HepG2 (cell line): ENCODE data around the gene C16orf54. TPM values are rescaled to one million over a fixed set of nuclear protein-coding genes. Genes with fewer than 3 reads are reported as not detected.

Source experiments
- CREB1 ChIP-seq, 2 experiments: fragments of 450-650 bp in 1 of 2; IDR thresholded peaks; 2 replicates each; pipeline ENCODE4 v1.6.1; 2016 to 2017; ENCODE audit warnings: control low read depth in 1 of 2, mild to moderate bottlenecking in 1 of 2, missing compliant biosample characterization in 1 of 2, missing genetic modification characterization in 1 of 2
- GTF2F1 ChIP-seq: fragments of 150-350 bp; IDR thresholded peaks from 2 replicates; pipeline ENCODE4 v1.6.1; 2014; ENCODE audit warnings: low read length
- KAT7 ChIP-seq: IDR thresholded peaks from 2 replicates; pipeline ENCODE4 v1.6.1; 2018; ENCODE audit warnings: borderline replicate concordance, missing compliant biosample characterization
- NR2F6 ChIP-seq, 2 experiments: IDR thresholded peaks; 2 replicates each; pipeline ENCODE4 v1.6.1; 2016; ENCODE audit warnings: antibody characterized with exemption in 1 of 2, mild to moderate bottlenecking in 1 of 2
- RAD21 ChIP-seq: fragments of 450-650 bp; formaldehyde crosslinking; IDR thresholded peaks from 2 replicates; pipeline ENCODE4 v1.5.0; 2020; ENCODE audit warnings: mild to moderate bottlenecking
- RXRB ChIP-seq: IDR thresholded peaks from 2 replicates; pipeline ENCODE4 v1.6.1; 2016; ENCODE audit warnings: borderline replicate concordance, missing genetic modification reagents, missing compliant biosample characterization
- SAP130 ChIP-seq: IDR thresholded peaks from 2 replicates; pipeline ENCODE4 v1.6.1; 2016; ENCODE audit warnings: low read depth
- SP4 ChIP-seq: sonication (generic); formaldehyde crosslinking; IDR thresholded peaks from 2 replicates; pipeline ENCODE4 v1.8.1; 2023; ENCODE audit warnings: mild to moderate bottlenecking, missing genetic modification reagents
- TCF7 ChIP-seq: sonication (generic); IDR thresholded peaks from 2 replicates; pipeline ENCODE4 v1.6.1; 2016; ENCODE audit warnings: antibody characterized with exemption, low read depth
- ZNF225 ChIP-seq: sonication (generic); formaldehyde crosslinking; IDR thresholded peaks from 2 replicates; pipeline ENCODE4 v1.4.0; 2020; ENCODE audit warnings: mild to moderate bottlenecking, missing genetic modification reagents
- ZNF333 ChIP-seq: sonication (generic); formaldehyde crosslinking; IDR thresholded peaks from 2 replicates; pipeline ENCODE4 v1.4.0; 2020; ENCODE audit warnings: mild to moderate bottlenecking, missing genetic modification reagents, borderline replicate concordance
- ZNF788 ChIP-seq: sonication (generic); formaldehyde crosslinking; IDR thresholded peaks from 2 replicates; pipeline ENCODE4 v1.5.0; 2020; ENCODE audit warnings: mild to moderate bottlenecking, missing genetic modification reagents, borderline replicate concordance
- ZNF839 ChIP-seq: sonication (generic); formaldehyde crosslinking; IDR thresholded peaks from 2 replicates; pipeline ENCODE4 v1.4.0; 2020; ENCODE audit warnings: missing genetic modification reagents, mild to moderate bottlenecking, borderline replicate concordance
- polyA plus RNA-seq, 8 experiments: library from polyadenylated mRNA; depleted of rRNA in 3 of 8; stranded (reverse) in 7 of 8; unstranded in 1 of 8; fragments of >200 nt; fragmentation: Illumina TruSeq in 4 of 8; extraction: Trizol in 4 of 8; gene quantifications; 2 replicates each; pipeline versions ENCODE4 v1.2.1 to v1.2.3, GENCODE V29; 2011 to 2016; ENCODE audit warnings: low read depth in 4 of 8, missing spikeins in 1 of 8, mixed read lengths in 1 of 8; ENCODE audit not compliant: insufficient read depth in 1 of 8
- total RNA-seq, 5 experiments: library from RNA; depleted of rRNA; stranded (reverse); fragments of >200 nt; fragmentation: Illumina TruSeq; extraction: Trizol; gene quantifications; 2 replicates each; pipeline ENCODE4 v1.2.3, GENCODE V29; 2016; ENCODE audit warnings: low read depth in 1 of 5
- TF ChIP-seq, protein P1 (sequence below): sonication (generic); formaldehyde crosslinking; IDR thresholded peaks from 2 replicates; pipeline ENCODE4 v1.4.0; 2020; ENCODE audit warnings: missing genetic modification reagents, borderline replicate concordance
- TF ChIP-seq, protein P2 (sequence below), 2 experiments: sonication (generic) in 1 of 2; formaldehyde crosslinking in 1 of 2; IDR thresholded peaks; 2 replicates each; pipeline versions ENCODE4 v1.4.0 to v1.6.1; 2018 to 2020; ENCODE audit warnings: missing genetic modification reagents in 2 of 2, borderline replicate concordance in 1 of 2, low read depth in 1 of 2, mild to moderate bottlenecking in 1 of 2, missing biosample characterization in 1 of 2

The C16orf54 gene
- total and polyA plus RNA-seq, 2 of the 13 experiments (the other 11 are each of a cell fraction or from before 2014, with no cell fraction given) = not detected

- 0 out of 2 replicates have a peak, but pooled peaks have one; percentile 25 for TF ChIP-seq ZNF788 (CRISPR knock-in tag)
- no peak for TF ChIP-seq TCF7
- TF ChIP-seq CREB1 (IDR thresholded peaks at IDR 0.05) = no peak
- TF ChIP-seq CREB1 (CRISPR knock-in tag; IDR thresholded peaks at IDR 0.05) = no peak
- TF ChIP-seq, protein P1, sequence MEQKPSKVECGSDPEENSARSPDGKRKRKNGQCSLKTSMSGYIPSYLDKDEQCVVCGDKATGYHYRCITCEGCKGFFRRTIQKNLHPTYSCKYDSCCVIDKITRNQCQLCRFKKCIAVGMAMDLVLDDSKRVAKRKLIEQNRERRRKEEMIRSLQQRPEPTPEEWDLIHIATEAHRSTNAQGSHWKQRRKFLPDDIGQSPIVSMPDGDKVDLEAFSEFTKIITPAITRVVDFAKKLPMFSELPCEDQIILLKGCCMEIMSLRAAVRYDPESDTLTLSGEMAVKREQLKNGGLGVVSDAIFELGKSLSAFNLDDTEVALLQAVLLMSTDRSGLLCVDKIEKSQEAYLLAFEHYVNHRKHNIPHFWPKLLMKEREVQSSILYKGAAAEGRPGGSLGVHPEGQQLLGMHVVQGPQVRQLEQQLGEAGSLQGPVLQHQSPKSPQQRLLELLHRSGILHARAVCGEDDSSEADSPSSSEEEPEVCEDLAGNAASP = no peak
- TF ChIP-seq ZNF333 (CRISPR knock-in tag) = no peak
- peak; percentile 23; the same call in 1 of the 2 replicates for TF ChIP-seq RXRB (CRISPR knock-in tag)
- no peak for TF ChIP-seq ZNF225
- TF ChIP-seq, protein P2, sequence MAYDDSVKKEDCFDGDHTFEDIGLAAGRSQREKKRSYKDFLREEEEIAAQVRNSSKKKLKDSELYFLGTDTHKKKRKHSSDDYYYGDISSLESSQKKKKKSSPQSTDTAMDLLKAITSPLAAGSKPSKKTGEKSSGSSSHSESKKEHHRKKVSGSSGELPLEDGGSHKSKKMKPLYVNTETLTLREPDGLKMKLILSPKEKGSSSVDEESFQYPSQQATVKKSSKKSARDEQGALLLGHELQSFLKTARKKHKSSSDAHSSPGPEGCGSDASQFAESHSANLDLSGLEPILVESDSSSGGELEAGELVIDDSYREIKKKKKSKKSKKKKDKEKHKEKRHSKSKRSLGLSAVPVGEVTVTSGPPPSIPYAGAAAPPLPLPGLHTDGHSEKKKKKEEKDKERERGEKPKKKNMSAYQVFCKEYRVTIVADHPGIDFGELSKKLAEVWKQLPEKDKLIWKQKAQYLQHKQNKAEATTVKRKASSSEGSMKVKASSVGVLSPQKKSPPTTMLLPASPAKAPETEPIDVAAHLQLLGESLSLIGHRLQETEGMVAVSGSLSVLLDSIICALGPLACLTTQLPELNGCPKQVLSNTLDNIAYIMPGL (CRISPR knock-in tag; IDR thresholded peaks at IDR 0.05; ENCODE audit: borderline replicate concordance in 1 of 2, low read depth in 1 of 2) = peak in 1 of 2 experiments; percentile 34; a peak in 1 of 4 replicates
- no peak for TF ChIP-seq KAT7
- no peak for TF ChIP-seq SP4
- TF ChIP-seq NR2F6 (IDR thresholded peaks at IDR 0.05) = no peak
- 0 out of 2 replicates have a peak, but pooled peaks have one; percentile 23 for TF ChIP-seq NR2F6 (CRISPR knock-in tag; IDR thresholded peaks at IDR 0.05)
- peak; percentile 74 for TF ChIP-seq RAD21 (CRISPR knock-in tag)
- 0 out of 2 replicates have a peak, but pooled peaks have one; percentile 18 for TF ChIP-seq SAP130 (CRISPR knock-in tag)
- no peak for TF ChIP-seq GTF2F1
- TF ChIP-seq ZNF839 = no peak
- TF ChIP-seq, all 625 proteins: peak for 22
These were observed 9.7 kb downstream of the C16orf54 start (continued) for GRCh38 chr16:29736112-29736511.
